ENCODE data around the gene ALDH1A2.

- TF ChIP-seq REST (IDR thresholded peaks at IDR 0.05; ENCODE audit: borderline replicate concordance) (no peak), CTCF (IDR thresholded peaks at IDR 0.05; ENCODE audit: poor library complexity, severe bottlenecking) (no peak), TAF1 (IDR thresholded peaks at IDR 0.05; ENCODE audit: low read depth) (no peak), EP300 (conservative IDR thresholded peaks at IDR 0.05; ENCODE audit: poor library complexity, severe bottlenecking) (no peak), EZH2 (IDR thresholded peaks at IDR 0.05; ENCODE audit: borderline replicate concordance, insufficient read depth, low read length, poor library complexity, severe bottlenecking) (no peak), POLR2AphosphoS5 (IDR thresholded peaks at IDR 0.05) (no peak), RAD21 (conservative IDR thresholded peaks at IDR 0.05) (no peak), MXI1 (conservative IDR thresholded peaks at IDR 0.05; ENCODE audit: poor library complexity, severe bottlenecking) (no peak), SMC3 (conservative IDR thresholded peaks at IDR 0.05; ENCODE audit: poor library complexity) (no peak)
These were observed 69.0 kb downstream of the ALDH1A2 start for GRCh38 chr15:57996561-57996960.

Measured in neural cell (in vitro differentiated cells).